ENCODE data around the gene TPCN1.

- TF ChIP-seq, protein P1, sequence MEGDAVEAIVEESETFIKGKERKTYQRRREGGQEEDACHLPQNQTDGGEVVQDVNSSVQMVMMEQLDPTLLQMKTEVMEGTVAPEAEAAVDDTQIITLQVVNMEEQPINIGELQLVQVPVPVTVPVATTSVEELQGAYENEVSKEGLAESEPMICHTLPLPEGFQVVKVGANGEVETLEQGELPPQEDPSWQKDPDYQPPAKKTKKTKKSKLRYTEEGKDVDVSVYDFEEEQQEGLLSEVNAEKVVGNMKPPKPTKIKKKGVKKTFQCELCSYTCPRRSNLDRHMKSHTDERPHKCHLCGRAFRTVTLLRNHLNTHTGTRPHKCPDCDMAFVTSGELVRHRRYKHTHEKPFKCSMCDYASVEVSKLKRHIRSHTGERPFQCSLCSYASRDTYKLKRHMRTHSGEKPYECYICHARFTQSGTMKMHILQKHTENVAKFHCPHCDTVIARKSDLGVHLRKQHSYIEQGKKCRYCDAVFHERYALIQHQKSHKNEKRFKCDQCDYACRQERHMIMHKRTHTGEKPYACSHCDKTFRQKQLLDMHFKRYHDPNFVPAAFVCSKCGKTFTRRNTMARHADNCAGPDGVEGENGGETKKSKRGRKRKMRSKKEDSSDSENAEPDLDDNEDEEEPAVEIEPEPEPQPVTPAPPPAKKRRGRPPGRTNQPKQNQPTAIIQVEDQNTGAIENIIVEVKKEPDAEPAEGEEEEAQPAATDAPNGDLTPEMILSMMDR (IDR thresholded peaks at IDR 0.05) = no peak
- TF ChIP-seq POLR2A (IDR thresholded peaks at IDR 0.05) = no peak
Measured at GRCh38 chr12:113257564-113257963, 36.3 kb downstream of the TPCN1 start.

Measured in Peyer's patch (tissue), 4 donors.